Measurements from ENCODE around the gene SLC37A1. TPM values are rescaled to one million over a fixed set of nuclear protein-coding genes. Genes with fewer than 3 reads are reported as not detected.

Gene SLC37A1
- polyA plus RNA-seq, 1 donor = 2.7 TPM

DNA sequence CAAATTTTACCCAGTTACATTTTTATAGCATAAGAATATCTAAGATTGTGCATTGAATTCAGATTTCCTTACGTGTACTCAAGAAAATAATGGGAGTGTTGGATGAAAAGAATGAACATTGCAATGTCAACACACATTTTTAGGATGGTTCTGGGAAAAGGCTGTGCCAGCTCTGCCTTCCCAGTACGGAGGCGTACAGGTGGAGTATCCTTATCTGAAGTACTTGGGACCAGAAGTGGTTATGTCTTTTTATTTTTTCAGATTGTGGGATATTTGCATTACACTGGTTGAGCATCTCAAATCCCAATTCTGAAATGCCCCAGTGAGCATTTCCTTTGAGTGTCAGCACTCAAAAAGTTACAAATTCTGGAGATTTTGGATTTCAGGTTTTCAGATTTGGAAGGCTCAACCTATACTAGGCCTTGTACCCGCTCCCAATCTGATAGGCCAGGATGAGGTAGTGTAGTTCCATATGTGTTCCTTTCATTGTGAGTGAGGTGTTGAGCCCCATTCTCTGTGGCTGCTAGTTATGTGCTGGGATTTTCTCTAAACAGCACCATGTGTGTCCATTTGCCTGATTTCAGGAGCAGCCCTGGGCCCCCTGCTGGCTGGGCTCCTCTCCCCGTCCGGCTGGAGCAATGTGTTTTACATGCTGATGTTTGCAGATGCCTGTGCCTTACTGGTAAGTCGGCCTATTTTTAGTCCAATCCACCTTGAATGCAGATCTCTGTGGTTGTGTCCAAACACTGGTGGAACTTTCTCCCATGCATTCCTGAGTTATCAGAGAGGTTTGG is 60.8 kb downstream of the SLC37A1 start:
- DNase-seq (ENCODE audit: low read depth) = no peak

DNA sequence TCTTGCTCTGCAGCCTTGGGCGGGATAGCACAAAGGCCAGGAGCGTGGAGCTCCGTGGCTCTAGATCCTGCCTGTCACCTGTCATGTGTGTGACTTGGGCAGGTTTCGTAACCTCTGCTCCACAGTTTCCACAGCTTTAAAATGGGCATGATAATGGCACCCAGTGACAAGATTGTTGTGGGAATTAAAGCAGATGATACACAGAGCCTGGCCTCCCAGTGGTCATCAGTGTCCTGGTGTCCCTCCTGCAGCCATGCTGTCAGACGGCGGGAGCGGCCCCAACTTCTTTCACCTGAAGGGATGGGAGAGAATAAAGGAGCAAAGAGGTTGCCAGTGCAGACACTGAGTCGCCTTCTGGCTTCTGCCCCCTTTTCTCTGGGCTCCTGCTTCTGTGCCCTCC is 61.5 kb downstream of the SLC37A1 start:
- DNase-seq (ENCODE audit: low read depth) = no peak

DNA sequence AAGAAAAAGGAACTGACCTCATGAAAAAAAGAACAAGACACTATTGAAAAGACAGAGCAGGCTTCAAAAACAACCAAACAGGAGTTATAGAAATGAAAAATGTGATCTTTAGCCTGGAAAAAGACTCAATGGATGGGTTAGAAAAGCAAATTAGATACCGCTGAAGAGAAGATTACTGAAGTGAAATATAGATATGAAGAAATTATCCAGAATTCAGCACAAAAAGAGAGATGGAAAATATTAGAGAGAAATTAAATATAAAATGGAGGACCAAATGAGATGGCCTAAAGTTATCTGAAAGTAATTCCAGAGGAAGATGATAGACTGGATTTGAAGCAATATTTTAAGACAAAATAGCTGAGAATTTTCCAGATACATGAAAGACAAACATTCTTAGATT is 63.0 kb downstream of the SLC37A1 start:
- no peak for DNase-seq (ENCODE audit: low read depth)

- DNase-seq (ENCODE audit: low read depth) = no peak
These were observed 64.4 kb downstream of the SLC37A1 start for GRCh38 chr21:42578034-42578433.

- DNase-seq (ENCODE audit: low read depth) = no peak
These were observed 65.2 kb downstream of the SLC37A1 start for GRCh38 chr21:42578761-42579415.

- DNase-seq (ENCODE audit: low read depth) = no peak
These were observed 65.9 kb downstream of the SLC37A1 start for GRCh38 chr21:42579456-42580075.

- DNase-seq (ENCODE audit: low read depth) = no peak
These were observed 66.6 kb downstream of the SLC37A1 start for GRCh38 chr21:42580076-42580792.

- no peak for DNase-seq (ENCODE audit: low read depth)
These were observed 67.2 kb downstream of the SLC37A1 start for GRCh38 chr21:42580793-42581321.

GRCh38 chr21:42581336-42581992 is 67.8 kb downstream of the SLC37A1 start:
- DNase-seq (ENCODE audit: low read depth) = no peak

DNA sequence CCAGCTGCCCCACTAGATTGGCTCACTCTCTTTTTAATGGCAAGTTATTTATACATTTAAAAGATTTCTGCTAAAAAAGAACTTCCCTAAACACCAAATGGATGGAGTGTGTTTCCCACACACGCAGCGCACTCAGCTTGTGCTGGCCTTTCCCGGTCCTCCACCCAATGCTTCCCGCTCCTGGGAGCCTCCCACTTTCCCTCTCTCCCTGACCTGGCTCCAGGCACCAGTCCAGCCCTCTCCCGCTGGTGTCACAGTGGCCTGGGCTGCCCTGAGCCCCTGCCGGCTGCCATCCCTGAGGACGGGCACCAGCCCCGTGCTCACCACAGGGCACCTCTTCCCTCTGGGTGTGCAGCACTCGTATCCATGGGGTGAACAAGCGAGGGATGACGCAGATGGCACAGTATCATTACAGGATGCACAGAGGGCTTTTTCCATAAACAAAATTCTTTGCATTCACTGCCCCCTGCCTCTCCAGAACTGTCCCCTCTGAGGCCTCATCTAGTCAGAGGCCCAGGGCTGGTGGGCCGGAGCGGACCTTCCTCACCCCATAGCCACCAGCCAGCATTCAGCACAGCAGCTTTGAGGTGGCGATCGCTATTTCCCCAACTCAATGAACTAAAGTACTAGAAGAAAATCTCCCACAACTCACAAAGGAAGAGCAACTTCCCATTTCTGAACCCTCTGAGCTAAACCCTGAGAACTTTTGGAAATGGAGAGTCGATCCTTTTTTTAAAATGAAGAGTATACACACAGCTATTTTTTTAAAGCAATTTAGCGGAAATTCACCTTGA is 68.5 kb downstream of the SLC37A1 start:
- DNase-seq (ENCODE audit: low read depth) = no peak

DNA sequence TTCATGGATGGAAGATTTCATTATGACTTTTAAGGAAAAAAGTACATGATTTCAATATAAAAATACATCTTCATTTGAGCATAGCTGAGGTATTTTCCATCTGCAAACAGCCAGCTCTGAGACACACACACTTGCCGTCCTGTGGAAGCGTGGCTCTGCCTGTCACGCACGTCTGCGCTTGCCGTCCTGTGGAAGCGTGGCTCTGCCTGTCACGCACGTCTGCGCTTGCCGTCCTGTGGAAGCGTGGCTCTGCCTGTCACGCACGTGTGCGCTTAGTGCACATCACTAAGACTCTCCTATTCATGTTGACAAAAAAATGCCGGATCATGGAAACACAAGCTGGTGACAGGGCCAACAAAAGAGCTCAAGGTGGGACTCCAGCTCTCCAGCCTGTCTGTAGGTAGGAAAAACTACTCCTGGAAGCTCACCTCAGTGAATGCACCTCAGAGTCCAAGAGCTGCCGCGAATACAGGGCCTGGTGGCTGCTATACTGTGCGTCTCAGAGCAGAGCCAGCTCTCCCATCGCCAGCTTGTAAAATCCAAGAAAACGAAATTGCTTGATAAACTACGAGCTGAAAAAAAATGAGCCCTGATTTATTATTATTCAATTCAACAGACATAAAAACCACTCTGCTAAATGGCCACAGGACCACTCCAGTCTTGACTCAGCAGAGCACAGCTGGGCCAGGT is 69.3 kb downstream of the SLC37A1 start:
- no peak for DNase-seq (ENCODE audit: low read depth)

DNA sequence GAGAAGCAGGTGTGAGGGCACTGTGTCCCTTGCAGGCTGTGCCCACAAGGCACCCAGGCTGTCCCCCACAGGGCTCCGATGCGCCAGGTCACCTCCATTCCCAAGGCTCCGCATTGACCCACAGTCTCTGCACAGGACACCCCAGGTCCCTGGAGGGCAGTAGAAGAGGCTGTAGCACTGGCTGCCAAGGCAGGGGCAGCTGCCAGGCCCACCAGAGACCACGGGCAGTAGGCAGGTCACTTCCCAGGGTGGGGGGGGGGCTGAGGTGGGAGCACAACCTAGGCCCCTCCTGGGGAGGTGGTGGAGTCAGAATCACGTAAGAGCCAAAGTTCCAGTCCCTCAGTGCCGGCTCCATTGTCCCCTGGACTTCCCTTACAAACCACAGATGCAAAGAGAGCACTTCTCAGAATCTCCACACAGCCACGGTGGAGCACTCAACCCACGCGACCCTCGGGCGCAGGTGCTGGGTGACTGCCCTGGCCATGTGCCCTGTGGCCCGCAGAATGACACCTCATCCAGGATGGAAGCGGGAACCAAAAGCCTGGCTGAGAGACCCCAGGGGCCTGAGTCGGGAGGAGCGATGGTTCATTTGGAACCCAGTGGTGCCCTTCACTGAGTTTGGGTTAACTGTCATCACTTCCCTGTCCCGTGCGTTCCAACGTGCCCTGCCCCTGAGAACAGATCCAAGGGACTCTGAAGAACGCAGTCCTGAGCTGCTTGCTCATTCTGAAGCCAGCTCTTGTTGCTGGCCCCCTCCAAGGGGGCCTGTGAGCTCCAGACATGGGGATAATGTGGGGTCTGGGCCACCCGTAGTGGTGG is 70.0 kb downstream of the SLC37A1 start:
- DNase-seq (ENCODE audit: low read depth) = no peak

DNA sequence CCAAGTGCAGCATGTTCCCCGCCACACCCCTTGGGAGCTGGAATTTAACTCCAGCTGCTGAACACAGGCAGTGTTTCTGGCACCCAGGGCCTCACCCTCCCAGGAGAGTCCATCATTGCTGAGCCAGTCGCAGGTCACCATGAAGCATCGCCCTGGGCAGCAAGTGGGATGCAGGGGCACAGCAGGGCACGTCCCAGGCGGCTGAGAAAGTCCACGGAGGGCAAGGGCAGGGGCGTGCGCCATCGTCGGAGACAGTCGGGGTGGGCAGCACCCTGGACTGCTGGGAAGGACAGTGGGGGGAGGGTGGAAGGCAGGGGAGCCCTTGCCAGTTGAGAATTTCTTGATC is 70.6 kb downstream of the SLC37A1 start:
- no peak for DNase-seq (ENCODE audit: low read depth)

DNA sequence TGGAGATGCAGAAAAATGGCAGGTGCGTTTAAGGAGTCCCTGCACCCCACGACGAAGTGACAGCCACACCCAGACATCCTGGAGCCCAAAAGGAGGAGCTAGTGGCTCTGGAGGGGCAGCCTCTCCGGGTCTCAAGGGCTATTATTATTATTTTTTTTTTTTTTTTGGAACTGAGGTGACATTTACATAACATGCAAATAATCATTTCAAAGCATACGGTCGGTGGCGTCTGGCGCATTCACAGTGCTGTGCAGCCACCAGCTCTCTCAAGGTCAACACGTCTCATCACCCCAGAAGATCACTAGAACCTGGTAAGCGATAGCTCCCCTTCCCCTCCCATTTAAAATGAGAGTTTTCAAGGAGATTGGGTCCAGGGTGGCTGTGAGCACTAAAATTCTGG is 72.2 kb downstream of the SLC37A1 start:
- DNase-seq (ENCODE audit: low read depth) = no peak

DNA sequence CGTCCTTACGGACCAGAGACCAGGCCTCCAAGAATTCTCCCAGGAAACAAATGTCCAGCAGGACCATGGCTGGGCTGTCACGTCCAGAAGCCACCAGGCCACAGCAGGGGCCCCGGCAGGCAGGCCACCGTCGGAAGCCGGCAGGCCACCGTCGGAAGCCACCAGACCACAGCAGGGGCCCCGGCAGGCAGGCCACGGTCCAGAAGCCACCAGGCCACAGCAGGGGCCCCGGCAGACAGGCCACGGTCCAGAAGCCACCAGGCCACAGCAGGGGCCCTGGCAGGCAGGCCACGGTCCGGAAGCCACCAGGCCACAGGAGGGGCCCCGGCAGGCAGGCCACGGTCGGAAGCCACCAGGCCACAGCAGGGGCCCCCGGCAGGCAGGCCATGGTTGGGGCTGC is 72.8 kb downstream of the SLC37A1 start:
- DNase-seq (ENCODE audit: low read depth) = no peak

DNA sequence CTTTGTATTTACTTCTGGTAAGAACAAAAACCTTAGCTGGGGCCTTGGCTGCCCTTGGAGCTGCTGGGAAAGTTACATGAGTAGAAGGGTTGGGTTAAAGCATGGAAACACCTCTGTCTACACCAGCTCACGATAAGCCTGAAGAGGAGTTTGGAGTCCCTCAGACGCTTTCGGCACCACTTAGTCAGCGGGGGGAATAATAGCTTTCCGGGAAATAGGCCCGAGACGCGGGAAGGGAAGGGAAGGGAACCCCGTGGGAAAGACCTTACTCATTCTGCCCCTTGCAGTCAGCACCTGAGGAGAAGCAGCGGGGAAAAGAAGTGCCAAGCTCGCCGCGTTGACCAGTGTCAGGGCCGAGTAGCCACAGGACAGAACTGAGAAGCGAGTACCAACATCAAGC is 73.4 kb downstream of the SLC37A1 start:
- DNase-seq (ENCODE audit: low read depth) = no peak

DNA sequence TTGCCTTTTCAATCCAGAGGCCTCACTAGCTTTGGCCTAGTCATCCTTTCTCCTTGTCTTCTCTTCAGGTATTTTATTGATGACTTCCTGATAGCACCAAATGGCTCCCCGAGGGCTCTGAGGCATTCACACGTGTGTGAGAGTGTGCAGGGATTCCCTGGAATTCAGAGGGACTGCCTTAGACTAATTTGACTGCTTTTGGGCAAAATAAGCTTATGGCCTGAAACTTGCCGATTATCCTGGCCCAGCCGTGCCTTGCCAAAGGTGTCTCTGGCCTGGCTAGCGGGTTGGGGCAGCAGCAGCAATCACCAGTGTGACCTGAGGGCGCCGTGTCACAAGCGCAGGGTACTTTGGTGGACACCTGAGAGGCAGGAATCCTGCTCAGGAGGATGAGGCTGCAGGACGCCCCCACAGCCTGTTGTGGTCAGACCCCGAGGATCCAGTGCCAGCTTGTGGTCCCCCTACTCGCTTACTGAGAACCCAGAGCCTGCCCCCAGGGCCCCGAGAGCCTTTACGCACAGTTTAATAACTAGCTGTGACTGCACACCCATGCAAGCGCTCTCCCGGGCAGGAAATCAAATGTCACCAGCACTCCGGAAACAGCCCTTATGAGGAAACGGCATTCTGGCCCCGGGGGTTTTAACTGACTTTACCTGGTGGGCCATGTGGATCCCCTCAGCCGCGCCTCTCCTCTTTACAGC is 76.9 kb downstream of the SLC37A1 start:
- no peak for DNase-seq (ENCODE audit: low read depth)

DNA sequence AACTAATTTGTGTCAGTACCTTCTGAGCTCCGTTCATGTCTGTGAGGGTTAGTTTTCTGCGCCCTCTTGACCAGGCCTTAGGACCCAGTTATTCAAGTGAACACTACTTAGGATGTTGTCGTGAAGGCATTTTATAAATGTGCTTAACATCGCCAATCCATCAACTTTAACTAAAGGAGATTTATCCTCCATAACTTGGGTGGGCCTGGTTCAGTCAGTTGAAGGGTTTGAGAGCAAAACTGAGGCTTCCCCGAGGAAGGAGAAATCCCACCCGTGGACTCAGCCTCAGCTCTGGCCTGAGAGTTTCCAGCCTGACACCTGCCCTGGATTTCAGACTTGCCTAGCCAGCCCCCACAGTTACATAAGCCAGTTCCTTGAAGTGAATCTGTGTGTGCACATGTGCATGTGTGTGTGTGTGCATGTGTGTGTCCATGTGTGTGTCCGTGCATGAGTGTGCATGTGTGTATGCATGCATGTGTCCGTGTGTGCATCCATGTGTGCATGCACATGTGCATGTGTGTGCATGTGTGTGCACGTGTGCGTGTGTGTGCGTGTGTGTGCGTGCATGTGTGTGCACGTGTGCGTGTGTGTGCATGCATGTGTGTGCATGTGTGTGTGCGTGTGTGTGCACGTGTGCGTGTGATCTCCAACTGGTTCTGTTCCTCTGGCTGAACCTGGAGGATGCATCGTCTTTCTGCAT is 77.7 kb downstream of the SLC37A1 start:
- DNase-seq (ENCODE audit: low read depth) = no peak

Measured in forelimb muscle (tissue), 1 donor.